ENCODE results near the gene NNAT. TPM values are rescaled to one million over a fixed set of nuclear protein-coding genes. Genes with fewer than 3 reads are reported as not detected.

Gene NNAT
- total RNA-seq, 1 donor from 2014 or later, result 114 TPM

DNA sequence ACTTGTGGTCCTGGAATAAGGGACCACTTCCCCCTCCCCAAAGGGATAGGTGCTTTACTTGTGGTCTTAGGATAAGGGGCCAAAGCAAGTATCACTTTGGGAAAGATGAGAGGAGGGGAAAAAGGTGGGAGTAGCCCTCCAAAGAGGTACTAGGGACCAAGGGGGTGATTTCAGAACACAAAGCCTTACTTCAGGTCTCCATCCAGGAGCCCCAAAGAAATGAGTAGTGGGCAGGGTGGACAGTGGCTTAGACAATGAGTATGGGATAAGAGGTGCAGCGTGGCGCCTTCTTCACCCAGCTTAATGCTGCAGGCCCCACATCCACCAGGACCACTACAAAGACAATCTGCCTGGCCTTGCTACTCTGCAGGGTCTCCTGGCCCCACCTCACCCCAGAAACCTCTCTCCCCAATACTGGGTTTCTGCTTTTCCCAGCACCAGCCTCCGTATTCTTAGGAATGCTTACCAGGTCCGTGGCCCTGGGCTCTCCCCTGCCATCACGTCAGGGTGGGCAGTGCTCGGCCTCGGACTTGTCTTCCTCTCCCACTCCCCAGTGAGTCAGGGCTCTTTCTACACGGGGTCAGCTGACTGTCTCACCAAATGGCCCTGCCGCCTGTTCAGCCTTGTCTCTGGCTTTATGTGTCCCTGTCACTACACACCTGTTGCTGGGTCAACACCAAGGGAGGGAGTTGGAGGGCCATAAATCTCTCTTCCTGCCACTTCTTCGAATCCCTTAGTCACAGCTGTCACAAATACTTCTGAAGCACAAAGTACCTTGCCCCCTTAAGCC, 3.1 kb downstream of the NNAT start:
- Mint-ChIP-seq H3K27ac (peak overlapping the region; percentile 100), H3K36me3 (peaks cover 32% of the 10 kb centered on the region), H3K4me1 (ENCODE audit: unreplicated experiment) (peaks cover 58% of the 10 kb centered on the region), H3K4me3 (peak overlapping the region; percentile 96), H3K9me3 (no peaks in the 10 kb centered on the region), H3K27me3 (no peaks in the 10 kb centered on the region)
- DNase-seq (ENCODE audit: extremely low spot score, unreplicated experiment), result no peak
- TF ChIP-seq, protein P1, sequence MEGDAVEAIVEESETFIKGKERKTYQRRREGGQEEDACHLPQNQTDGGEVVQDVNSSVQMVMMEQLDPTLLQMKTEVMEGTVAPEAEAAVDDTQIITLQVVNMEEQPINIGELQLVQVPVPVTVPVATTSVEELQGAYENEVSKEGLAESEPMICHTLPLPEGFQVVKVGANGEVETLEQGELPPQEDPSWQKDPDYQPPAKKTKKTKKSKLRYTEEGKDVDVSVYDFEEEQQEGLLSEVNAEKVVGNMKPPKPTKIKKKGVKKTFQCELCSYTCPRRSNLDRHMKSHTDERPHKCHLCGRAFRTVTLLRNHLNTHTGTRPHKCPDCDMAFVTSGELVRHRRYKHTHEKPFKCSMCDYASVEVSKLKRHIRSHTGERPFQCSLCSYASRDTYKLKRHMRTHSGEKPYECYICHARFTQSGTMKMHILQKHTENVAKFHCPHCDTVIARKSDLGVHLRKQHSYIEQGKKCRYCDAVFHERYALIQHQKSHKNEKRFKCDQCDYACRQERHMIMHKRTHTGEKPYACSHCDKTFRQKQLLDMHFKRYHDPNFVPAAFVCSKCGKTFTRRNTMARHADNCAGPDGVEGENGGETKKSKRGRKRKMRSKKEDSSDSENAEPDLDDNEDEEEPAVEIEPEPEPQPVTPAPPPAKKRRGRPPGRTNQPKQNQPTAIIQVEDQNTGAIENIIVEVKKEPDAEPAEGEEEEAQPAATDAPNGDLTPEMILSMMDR (conservative IDR thresholded peaks at IDR 0.05), result no peak

DNA sequence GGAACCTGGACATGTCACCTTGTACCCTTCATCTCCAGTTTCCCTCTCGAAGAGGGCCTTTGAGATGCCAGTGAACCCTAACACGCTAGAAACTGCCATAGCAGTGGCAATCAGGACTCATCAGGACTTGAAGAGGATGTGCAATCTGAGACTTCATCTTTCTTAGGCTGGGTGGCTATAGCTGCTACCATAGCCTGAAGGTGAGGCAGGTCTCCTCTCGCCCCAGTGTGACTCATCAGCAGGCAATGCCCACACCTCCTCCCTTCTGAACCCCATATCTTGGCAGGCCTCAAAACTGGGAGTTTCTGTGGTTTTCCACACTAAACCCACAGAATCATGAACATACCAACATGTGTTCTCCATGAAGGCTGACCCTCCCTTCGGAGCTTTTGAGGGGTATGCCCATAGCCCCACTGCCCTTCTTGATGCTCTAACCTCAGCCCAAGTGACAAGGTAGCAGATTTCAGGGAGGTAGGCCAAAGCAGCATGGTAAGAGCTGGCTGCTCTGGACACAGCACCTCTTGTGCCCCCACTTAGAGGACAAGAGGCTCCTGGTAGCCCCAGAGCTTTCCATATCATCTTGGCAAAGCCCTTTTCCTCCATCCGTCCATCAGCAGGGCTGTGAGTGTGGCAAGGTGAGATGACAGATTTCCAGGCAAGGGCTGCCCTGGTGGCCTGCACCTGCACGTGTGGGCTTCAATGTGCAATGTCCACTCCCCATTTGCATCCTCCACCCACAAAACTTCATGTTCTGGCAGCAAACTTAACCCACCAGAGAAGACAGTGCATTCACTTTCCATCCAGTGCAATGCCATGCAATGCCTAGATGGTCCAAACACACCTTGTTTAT, 4.0 kb downstream of the NNAT start:
- peaks cover 52% of the 10 kb centered on the region for H3K4me1 Mint-ChIP-seq (ENCODE audit: unreplicated experiment)
- no peaks in the 10 kb centered on the region for H3K27me3 Mint-ChIP-seq
- no peaks in the 10 kb centered on the region for H3K9me3 Mint-ChIP-seq
- DNase-seq (ENCODE audit: extremely low spot score, unreplicated experiment), result no peak
- TF ChIP-seq, protein P1 (conservative IDR thresholded peaks at IDR 0.05), result no peak
- peak overlapping the region; percentile 100 for H3K27ac Mint-ChIP-seq
- peak overlapping the region; percentile 96 for H3K4me3 Mint-ChIP-seq
- peaks cover 30% of the 10 kb centered on the region for H3K36me3 Mint-ChIP-seq

DNA sequence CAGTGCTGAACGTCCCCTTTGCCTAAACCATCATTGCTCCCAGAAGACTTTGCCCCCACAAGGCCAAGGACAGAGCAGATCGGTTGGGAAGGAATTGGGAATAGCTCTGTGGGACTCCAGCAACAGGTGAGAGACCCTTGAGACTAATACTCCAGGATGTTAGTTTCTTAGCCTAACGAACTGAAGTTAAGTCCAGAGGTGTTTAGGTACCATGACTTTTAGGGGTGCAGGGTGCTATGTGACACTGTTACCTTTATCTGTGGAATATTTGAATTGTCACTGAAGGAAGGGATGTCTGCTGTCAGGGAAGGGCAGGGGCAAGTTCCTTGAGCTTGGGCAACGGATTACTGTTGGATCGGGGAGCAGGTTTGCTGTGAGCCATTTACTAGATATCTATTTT, 4.8 kb downstream of the NNAT start:
- peaks cover 23% of the 10 kb centered on the region for H3K36me3 Mint-ChIP-seq
- H3K4me1 Mint-ChIP-seq (ENCODE audit: unreplicated experiment), result peaks cover 46% of the 10 kb centered on the region
- H3K4me3 Mint-ChIP-seq, result peak overlapping the region; percentile 96
- no peaks in the 10 kb centered on the region for H3K9me3 Mint-ChIP-seq
- DNase-seq (ENCODE audit: extremely low spot score, unreplicated experiment), result no peak
- peak overlapping the region; percentile 100 for H3K27ac Mint-ChIP-seq
- no peaks in the 10 kb centered on the region for H3K27me3 Mint-ChIP-seq
- TF ChIP-seq, protein P1 (conservative IDR thresholded peaks at IDR 0.05), result no peak

DNA sequence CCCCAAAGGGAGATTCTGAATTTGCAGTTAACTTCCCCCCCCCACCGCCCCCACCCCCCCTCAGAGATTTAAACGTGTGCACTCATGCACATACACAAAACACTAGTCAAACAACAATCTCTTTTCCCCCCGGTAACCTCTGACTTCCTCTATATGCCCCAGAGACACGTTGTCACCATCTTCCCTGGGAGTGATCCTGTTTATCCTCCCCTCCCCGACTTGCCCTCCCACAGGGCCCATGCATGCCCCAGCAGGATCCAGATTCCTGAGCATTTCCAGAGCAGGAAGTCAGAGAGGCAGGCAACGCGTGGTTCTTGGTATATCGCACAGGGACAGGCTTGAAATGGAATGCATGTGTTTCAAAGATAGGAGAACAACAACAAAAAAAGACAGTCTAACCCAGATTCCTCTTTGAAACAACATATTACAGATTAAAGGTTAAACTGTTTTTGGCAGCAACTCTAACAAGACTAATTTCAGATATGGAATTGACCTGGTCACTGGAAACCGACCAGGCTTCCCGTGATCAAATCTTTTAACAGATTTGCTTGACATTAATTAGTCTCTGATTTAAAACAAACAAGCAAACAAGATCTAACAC, 5.3 kb downstream of the NNAT start:
- DNase-seq (ENCODE audit: extremely low spot score, unreplicated experiment), result no peak
- no peaks in the 10 kb centered on the region for H3K9me3 Mint-ChIP-seq

More for the DNA sequence above, 5.3 kb downstream of the NNAT start:
- Mint-ChIP-seq H3K27ac (peak overlapping the region; percentile 100), H3K36me3 (peaks cover 23% of the 10 kb centered on the region), H3K4me1 (ENCODE audit: unreplicated experiment) (peaks cover 46% of the 10 kb centered on the region), H3K27me3 (no peaks in the 10 kb centered on the region), H3K4me3 (peak overlapping the region; percentile 96)
- TF ChIP-seq, protein P1 (conservative IDR thresholded peaks at IDR 0.05), result no peak

All from type B pancreatic cell (in vitro differentiated cells).